Liver (tissue), 3 donors: Measurements from ENCODE around the gene SH3GL1.

Experiments
- EGR1 ChIP-seq, 2 donors: IDR thresholded peaks; 2 replicates each; pipeline ENCODE4 v1.6.1; 2016 to 2018; ENCODE audit warnings: antibody characterized with exemption in 2 of 2, low read depth in 2 of 2
- FOXA2 ChIP-seq: IDR thresholded peaks from 2 replicates; pipeline ENCODE4 v1.6.1; 2016; ENCODE audit warnings: antibody characterized with exemption
- GABPA ChIP-seq, 2 donors: IDR thresholded peaks in 1 of 2; conservative IDR thresholded peaks in 1 of 2; 2 replicates each; pipeline ENCODE4 v1.6.1; 2016; ENCODE audit warnings: antibody characterized with exemption in 2 of 2, mild to moderate bottlenecking in 1 of 2, moderate library complexity in 1 of 2
- HNF4G ChIP-seq: IDR thresholded peaks from 2 replicates; pipeline ENCODE4 v1.6.1; 2016; ENCODE audit warnings: antibody characterized with exemption
- JUND ChIP-seq, 2 donors: IDR thresholded peaks; 2 replicates each; pipeline ENCODE4 v1.6.1; 2016; ENCODE audit warnings: antibody characterized with exemption in 2 of 2
- NR2F2 ChIP-seq: IDR thresholded peaks from 2 replicates; pipeline ENCODE4 v1.6.1; 2016; ENCODE audit warnings: antibody characterized with exemption
- TAF1 ChIP-seq: conservative IDR thresholded peaks from 2 replicates; pipeline ENCODE4 v1.6.1; 2016; ENCODE audit warnings: antibody characterized with exemption, mild to moderate bottlenecking
- TF ChIP-seq, protein P1 (sequence below): fragments of 150-350 bp; IDR thresholded peaks from 2 replicates; pipeline ENCODE4 v1.5.1; 2017; ENCODE audit warnings: improper control_type of control experiment, low read depth, low read length; ENCODE audit not compliant: missing input control
- TF ChIP-seq, protein P2 (sequence below): IDR thresholded peaks from 2 replicates; pipeline ENCODE4 v1.6.1; 2016; ENCODE audit warnings: antibody characterized with exemption
- donor health status: healthy.
- donor health status: healthy.

DNA sequence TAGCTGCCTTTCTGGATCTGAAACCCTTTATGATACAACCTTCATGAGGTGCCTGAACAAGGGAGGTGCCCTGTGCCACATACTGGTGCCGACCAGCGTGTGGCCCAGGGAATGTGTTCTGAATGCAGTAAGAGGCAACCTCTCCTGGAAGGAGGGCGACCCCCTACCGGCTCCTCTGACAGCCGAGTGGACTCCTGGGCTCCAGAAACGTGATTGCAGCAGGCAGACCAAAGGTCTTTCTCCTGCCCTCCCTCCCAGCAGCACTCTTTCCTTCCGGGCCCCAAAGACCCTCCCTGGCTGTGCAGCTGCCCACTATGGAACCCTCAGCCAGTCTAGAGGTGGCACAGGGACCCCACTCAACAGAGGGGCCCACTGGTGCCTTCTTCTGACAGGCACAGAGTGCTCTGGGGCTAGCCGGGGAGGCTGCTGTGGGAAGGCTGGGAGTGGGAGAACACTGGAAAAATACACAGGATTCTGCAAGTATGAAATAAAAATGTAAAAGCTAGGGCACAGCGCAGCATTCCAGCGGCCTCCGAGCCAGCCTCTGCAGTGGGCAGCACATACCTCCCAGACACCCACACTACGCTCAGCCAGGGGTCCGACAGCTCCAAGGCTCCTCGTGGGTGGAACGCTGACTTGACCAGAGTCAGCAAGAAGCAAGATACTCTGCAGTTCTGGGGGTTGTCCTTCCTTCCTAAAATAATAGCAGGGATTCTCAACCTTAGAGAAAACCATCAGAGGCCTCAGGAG, 14.9 kb downstream of the SH3GL1 start:
- TF ChIP-seq, protein P1, sequence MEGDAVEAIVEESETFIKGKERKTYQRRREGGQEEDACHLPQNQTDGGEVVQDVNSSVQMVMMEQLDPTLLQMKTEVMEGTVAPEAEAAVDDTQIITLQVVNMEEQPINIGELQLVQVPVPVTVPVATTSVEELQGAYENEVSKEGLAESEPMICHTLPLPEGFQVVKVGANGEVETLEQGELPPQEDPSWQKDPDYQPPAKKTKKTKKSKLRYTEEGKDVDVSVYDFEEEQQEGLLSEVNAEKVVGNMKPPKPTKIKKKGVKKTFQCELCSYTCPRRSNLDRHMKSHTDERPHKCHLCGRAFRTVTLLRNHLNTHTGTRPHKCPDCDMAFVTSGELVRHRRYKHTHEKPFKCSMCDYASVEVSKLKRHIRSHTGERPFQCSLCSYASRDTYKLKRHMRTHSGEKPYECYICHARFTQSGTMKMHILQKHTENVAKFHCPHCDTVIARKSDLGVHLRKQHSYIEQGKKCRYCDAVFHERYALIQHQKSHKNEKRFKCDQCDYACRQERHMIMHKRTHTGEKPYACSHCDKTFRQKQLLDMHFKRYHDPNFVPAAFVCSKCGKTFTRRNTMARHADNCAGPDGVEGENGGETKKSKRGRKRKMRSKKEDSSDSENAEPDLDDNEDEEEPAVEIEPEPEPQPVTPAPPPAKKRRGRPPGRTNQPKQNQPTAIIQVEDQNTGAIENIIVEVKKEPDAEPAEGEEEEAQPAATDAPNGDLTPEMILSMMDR = no peak
- TF ChIP-seq JUND (IDR thresholded peaks at IDR 0.05) = no peak
- no peak for TF ChIP-seq GABPA (IDR thresholded peaks at IDR 0.05 in 1 of 2, conservative IDR thresholded peaks at IDR 0.05 in 1 of 2)
- TF ChIP-seq HNF4G = no peak
- TF ChIP-seq, protein P2, sequence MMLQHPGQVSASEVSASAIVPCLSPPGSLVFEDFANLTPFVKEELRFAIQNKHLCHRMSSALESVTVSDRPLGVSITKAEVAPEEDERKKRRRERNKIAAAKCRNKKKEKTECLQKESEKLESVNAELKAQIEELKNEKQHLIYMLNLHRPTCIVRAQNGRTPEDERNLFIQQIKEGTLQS = no peak
- TF ChIP-seq NR2F2 = no peak
- no peak for TF ChIP-seq TAF1
- TF ChIP-seq EGR1 (IDR thresholded peaks at IDR 0.05; ENCODE audit: low read depth in 2 of 2) = no peak
- TF ChIP-seq FOXA2 = no peak
